Gastrocnemius medialis (tissue), 4 donors: ENCODE data around the gene GAS7.

Experiments
- CTCF ChIP-seq, 5 experiments: fragments of 450-650 bp in 3 of 5; fragments of 200-600 bp in 2 of 5; sonication (generic) in 2 of 5; IDR thresholded peaks in 4 of 5; conservative IDR thresholded peaks in 1 of 5; 1 replicate in 4 of 5; 2 replicates in 1 of 5; pipeline ENCODE4 v1.5.1; 2016 to 2019; ENCODE audit warnings: antibody characterized with exemption in 5 of 5, mild to moderate bottlenecking in 3 of 5, moderate library complexity in 3 of 5
- POLR2A ChIP-seq, 2 donors: fragments of 450-650 bp; IDR thresholded peaks; one replicate each; pipeline ENCODE4 v1.6.1; 2017; ENCODE audit warnings: antibody characterized with exemption in 2 of 2, mild to moderate bottlenecking in 2 of 2, moderate library complexity in 2 of 2

GRCh38 chr17:10114931-10115535 lies 83.4 kb downstream of the GAS7 start:
- no peak for TF ChIP-seq CTCF (IDR thresholded peaks at IDR 0.05 in 4 of 5, conservative IDR thresholded peaks at IDR 0.05 in 1 of 5)
- no peak for TF ChIP-seq POLR2A (IDR thresholded peaks at IDR 0.05)
